Right lobe of liver (tissue), 4 donors: ENCODE measurements around the gene BET1.

Experiments
- POLR2A ChIP-seq: fragments of 450-650 bp; IDR thresholded peaks from one replicate; pipeline ENCODE4 v1.6.1; 2017; ENCODE audit warnings: antibody characterized with exemption, mild to moderate bottlenecking
- TF ChIP-seq, protein P1 (sequence below), 4 donors: fragments of 200-600 bp in 3 of 4; fragments of 450-650 bp in 1 of 4; IDR thresholded peaks; one replicate each; pipeline versions ENCODE4 v1.5.1 to v1.8.0; 2016 to 2022; ENCODE audit warnings: antibody characterized with exemption in 4 of 4, mild to moderate bottlenecking in 2 of 4
- donor health status: DM: no; HTN: no; CAD: no.
- donor health status: DM: no; HTN: no; CAD: no.
- donor health status: DM: no; HTN: yes; CAD: no.

DNA sequence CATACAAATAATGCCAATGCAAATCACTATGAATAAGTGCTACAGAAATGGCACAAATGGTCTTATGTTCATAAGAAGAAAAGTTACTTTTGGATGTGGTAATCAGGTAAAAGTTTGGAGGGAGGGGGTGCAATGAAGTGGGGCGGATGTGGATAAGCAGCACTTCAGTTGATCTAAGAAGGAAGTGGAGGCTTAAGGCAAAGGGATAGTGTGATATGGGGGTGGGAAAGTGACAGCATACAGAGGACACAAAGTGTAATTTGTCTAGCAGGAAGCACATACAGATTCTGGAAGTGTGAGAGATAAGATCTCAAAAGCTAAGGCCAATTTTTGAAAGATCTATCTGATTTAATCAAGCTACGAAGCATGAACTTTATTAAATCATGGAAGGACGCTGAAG is 6.3 kb downstream of the BET1 start:
- TF ChIP-seq POLR2A, result no peak
- TF ChIP-seq, protein P1, sequence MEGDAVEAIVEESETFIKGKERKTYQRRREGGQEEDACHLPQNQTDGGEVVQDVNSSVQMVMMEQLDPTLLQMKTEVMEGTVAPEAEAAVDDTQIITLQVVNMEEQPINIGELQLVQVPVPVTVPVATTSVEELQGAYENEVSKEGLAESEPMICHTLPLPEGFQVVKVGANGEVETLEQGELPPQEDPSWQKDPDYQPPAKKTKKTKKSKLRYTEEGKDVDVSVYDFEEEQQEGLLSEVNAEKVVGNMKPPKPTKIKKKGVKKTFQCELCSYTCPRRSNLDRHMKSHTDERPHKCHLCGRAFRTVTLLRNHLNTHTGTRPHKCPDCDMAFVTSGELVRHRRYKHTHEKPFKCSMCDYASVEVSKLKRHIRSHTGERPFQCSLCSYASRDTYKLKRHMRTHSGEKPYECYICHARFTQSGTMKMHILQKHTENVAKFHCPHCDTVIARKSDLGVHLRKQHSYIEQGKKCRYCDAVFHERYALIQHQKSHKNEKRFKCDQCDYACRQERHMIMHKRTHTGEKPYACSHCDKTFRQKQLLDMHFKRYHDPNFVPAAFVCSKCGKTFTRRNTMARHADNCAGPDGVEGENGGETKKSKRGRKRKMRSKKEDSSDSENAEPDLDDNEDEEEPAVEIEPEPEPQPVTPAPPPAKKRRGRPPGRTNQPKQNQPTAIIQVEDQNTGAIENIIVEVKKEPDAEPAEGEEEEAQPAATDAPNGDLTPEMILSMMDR (IDR thresholded peaks at IDR 0.05), result no peak
